DOHH2 (cell line): ENCODE data around the gene FXYD3.

Experiments used
- H3F3A ChIP-seq: fragments of 200-600 bp; sonication (generic), shearing (Covaris generic); 2 replicates; pipeline ENCODE4 v1.6.0; 2016; ENCODE audit warnings: antibody characterized with exemption, mild to moderate bottlenecking; ENCODE audit not compliant: control insufficient read depth, insufficient read depth
- H3K27ac ChIP-seq: fragments of 200-600 bp; sonication (generic); 2 replicates; pipeline ENCODE4 v1.5.1; 2014; ENCODE audit warnings: low read depth, mild to moderate bottlenecking, low read length, moderate library complexity
- H3K27me3 ChIP-seq: fragments of 200-600 bp; sonication (generic); 2 replicates; pipeline ENCODE4 v1.6.1; 2014; ENCODE audit warnings: mild to moderate bottlenecking, low read length, mixed read lengths; ENCODE audit not compliant: control insufficient read depth
- H3K36me3 ChIP-seq: fragments of 200-600 bp; sonication (generic); 2 replicates; pipeline ENCODE4 v1.6.1; 2014; ENCODE audit warnings: mild to moderate bottlenecking, low read length, moderate library complexity, mixed read lengths; ENCODE audit not compliant: control insufficient read depth
- H3K4me1 ChIP-seq: fragments of 200-600 bp; sonication (generic); 2 replicates; pipeline ENCODE4 v1.6.1; 2014; ENCODE audit warnings: mild to moderate bottlenecking, low read length, mixed read lengths; ENCODE audit not compliant: control insufficient read depth
- H3K4me2 ChIP-seq: fragments of 200-600 bp; sonication (generic); 2 replicates; pipeline ENCODE4 v1.6.0; 2014; ENCODE audit warnings: mild to moderate bottlenecking, low read length, moderate library complexity
- H3K4me3 ChIP-seq: fragments of 200-600 bp; sonication (generic); 2 replicates; pipeline ENCODE4 v1.5.1; 2014; ENCODE audit warnings: mild to moderate bottlenecking, low read length, mixed read lengths
- H3K79me2 ChIP-seq: fragments of 200-600 bp; sonication (generic); 2 replicates; pipeline ENCODE4 v1.6.1; 2014; ENCODE audit warnings: mild to moderate bottlenecking, low read length, mixed read lengths; ENCODE audit not compliant: control insufficient read depth
- H3K9me2 ChIP-seq: fragments of 200-600 bp; sonication (generic); replicated peaks from 2 replicates; pipeline ENCODE4 v1.6.1; 2014; ENCODE audit warnings: mild to moderate bottlenecking, low read length, mixed read lengths; ENCODE audit not compliant: control insufficient read depth
- H3K9me3 ChIP-seq: fragments of 200-600 bp; sonication (generic); 2 replicates; pipeline ENCODE4 v1.6.1; 2014; ENCODE audit warnings: antibody characterized with exemption, low read length, mixed read lengths; ENCODE audit not compliant: control insufficient read depth, insufficient read depth
- H4K20me1 ChIP-seq: fragments of 200-600 bp; sonication (generic); 2 replicates; pipeline ENCODE4 v1.6.0; 2014; ENCODE audit warnings: low read depth, mild to moderate bottlenecking, antibody characterized with exemption, low read length, moderate library complexity; ENCODE audit not compliant: control insufficient read depth, insufficient read depth
- EZH2phosphoT487 ChIP-seq: fragments of 200-600 bp; sonication (generic); IDR thresholded peaks from 2 replicates; pipeline ENCODE4 v1.6.1; 2017; ENCODE audit warnings: borderline replicate concordance, mild to moderate bottlenecking, antibody characterized with exemption, low read length, moderate library complexity, mixed read lengths
- TF ChIP-seq, protein P1 (sequence below): fragments of 200-600 bp; sonication (generic); IDR thresholded peaks from one replicate; pipeline ENCODE4 v1.5.1; 2014; ENCODE audit warnings: antibody characterized with exemption, mild to moderate bottlenecking, low read depth, low read length; ENCODE audit not compliant: poor library complexity, severe bottlenecking

Gene FXYD3

DNA sequence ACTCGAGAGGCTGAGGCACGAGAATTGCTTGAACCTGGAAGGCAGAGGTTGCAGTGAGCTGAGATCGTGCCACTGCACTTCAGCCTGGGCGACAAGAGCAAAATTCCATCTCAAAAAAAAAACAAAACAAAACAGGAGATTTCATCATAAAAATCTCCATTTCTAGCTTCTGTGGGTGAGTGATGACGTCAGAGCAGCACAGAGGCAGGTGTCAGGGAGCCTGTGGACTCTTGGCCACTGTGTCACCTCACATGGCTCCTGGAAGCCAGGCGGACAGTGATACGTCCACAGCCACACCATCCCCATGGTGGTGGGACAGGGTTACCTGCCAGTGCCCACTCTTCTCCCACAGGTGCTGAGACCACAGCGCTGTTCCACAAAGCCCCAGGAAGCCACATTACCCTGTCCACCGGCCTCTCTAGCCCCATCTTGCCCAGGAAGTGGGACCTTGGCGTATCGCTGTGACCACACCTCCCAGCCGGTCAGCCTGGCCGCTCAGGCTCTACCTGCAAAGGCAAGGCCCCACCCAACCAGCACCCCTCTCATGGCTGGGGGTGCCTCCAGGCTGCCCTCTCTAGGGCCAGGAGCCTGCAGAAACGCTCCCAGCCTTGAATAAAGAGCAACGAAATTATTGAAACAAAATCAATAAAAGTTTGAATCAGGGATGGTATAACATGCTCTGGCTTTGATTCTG lies 2.5 kb upstream of the FXYD3 start:
- Histone ChIP-seq H3K79me2 (no peaks in the 10 kb centered on the region), H3K9me2 (no peaks in the 10 kb centered on the region), H3K27me3 (no peaks in the 10 kb centered on the region; the same call in 1 of the 2 replicates), H3K9me3 (no peaks in the 10 kb centered on the region), H3F3A (no peaks in the 10 kb centered on the region), H4K20me1 (no peaks in the 10 kb centered on the region), H3K4me1 (peaks cover 5% of the 10 kb centered on the region), H3K27ac (no peak overlapping the region), H3K4me3 (no peak overlapping the region), H3K4me2 (no peak overlapping the region), H3K36me3 (no peaks in the 10 kb centered on the region)
- TF ChIP-seq, protein P1, sequence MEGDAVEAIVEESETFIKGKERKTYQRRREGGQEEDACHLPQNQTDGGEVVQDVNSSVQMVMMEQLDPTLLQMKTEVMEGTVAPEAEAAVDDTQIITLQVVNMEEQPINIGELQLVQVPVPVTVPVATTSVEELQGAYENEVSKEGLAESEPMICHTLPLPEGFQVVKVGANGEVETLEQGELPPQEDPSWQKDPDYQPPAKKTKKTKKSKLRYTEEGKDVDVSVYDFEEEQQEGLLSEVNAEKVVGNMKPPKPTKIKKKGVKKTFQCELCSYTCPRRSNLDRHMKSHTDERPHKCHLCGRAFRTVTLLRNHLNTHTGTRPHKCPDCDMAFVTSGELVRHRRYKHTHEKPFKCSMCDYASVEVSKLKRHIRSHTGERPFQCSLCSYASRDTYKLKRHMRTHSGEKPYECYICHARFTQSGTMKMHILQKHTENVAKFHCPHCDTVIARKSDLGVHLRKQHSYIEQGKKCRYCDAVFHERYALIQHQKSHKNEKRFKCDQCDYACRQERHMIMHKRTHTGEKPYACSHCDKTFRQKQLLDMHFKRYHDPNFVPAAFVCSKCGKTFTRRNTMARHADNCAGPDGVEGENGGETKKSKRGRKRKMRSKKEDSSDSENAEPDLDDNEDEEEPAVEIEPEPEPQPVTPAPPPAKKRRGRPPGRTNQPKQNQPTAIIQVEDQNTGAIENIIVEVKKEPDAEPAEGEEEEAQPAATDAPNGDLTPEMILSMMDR = no peak
- TF ChIP-seq EZH2phosphoT487 = no peak

DNA sequence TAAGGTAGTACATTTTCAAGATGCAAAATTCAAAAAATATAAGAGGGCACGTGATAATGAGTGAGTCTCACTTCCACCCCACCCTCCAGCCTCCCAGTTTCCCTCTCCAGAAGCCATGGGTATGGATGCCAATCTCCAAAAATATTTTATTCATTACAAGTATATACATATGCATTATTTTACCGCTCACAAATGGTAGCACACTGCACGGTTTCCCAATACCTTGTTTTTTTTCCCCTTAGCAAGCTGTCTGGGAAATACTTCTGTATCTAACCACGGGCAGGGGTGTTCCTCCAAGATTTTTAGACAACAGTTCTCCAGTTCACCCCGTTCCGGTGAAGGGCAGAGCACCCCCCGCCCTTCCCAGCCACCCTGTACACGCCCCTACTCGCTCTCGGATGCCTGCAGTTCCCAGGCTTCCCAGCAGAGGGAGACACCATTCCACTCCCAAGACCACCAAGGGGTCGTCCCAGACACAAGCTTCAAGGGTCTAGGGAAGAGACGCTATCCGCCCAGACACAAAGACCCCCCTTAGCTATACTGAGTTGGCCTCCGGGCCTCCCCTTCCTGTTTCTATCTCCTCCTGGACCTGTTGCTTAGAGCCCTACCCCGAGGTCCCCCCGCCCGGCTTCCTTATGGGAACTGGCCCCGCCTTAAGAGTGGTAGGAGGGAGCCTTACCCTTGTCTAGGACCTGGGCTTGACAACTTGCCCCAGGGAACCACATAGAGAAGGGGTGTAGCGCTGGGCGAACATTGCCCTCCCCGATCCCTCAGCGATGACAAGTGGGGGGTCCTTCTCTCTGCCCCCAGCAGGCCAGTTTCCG lies 1.1 kb upstream of the FXYD3 start:
- Histone ChIP-seq H3K27ac (no peak overlapping the region), H3K4me1 (peaks cover 5% of the 10 kb centered on the region), H3K4me3 (peak overlapping the region; percentile 32; the same call in 1 of the 2 replicates), H4K20me1 (no peaks in the 10 kb centered on the region), H3K9me3 (no peaks in the 10 kb centered on the region), H3K36me3 (no peaks in the 10 kb centered on the region), H3K27me3 (no peaks in the 10 kb centered on the region; the same call in 1 of the 2 replicates), H3K9me2 (no peaks in the 10 kb centered on the region), H3K79me2 (no peaks in the 10 kb centered on the region), H3K4me2 (peak overlapping the region; percentile 56), H3F3A (no peaks in the 10 kb centered on the region)
- TF ChIP-seq, protein P1 = peak; percentile 98
- TF ChIP-seq EZH2phosphoT487 = no peak

DNA sequence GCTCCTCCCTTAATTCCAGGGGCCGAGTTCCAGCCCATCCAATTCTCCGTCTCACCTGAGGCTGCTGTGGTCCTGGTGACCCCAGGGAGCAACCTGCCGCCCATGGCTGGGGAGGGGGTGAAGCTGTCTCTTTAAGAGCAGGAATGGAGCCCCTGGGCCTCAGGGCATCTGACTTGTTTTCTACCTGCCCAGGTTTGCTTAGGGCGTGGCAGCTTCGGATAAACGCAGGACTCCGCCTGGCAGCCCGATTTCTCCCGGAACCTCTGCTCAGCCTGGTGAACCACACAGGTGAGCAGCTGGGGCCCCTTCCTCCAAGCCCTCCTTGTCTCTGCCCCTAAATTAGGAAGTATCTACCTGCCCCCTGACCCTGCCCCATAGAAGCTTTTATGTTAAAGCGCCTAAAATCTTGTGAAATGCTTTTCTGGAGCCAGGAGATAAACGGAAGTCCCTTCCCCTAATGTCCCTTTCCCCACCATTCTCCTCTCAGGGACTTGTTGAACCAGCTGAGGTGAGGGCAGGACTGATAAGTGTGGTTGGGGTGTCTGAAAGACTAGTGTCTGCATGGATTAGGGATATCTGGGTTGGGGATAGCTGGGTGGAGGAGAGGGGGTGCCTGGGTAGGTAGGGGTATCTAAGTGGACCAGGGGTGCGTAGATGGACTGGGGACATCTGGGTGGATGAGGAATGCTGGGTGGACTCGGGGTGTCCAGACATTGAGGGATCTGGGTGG lies 614 bp downstream of the FXYD3 start:
- Histone ChIP-seq H3K27ac (no peak overlapping the region), H3F3A (no peaks in the 10 kb centered on the region), H3K4me3 (no peak overlapping the region), H3K36me3 (no peaks in the 10 kb centered on the region), H3K79me2 (no peaks in the 10 kb centered on the region), H3K4me2 (no peak overlapping the region), H4K20me1 (no peaks in the 10 kb centered on the region), H3K27me3 (no peaks in the 10 kb centered on the region; the same call in 1 of the 2 replicates), H3K9me2 (no peaks in the 10 kb centered on the region), H3K9me3 (no peaks in the 10 kb centered on the region), H3K4me1 (peaks cover 10% of the 10 kb centered on the region)
- TF ChIP-seq, protein P1 = no peak
- TF ChIP-seq EZH2phosphoT487 = no peak
